GM18498 (cell line): ENCODE results near the gene P3H2.

Experiments
- ATAC-seq: cut with Tn5 transposase; IDR thresholded peaks from one replicate; pipeline ENCODE4 v1.9.1; 2021; ENCODE audit warnings: mild to moderate bottlenecking, moderate library complexity; ENCODE audit not compliant: unreplicated experiment

The P3H2 gene

DNA sequence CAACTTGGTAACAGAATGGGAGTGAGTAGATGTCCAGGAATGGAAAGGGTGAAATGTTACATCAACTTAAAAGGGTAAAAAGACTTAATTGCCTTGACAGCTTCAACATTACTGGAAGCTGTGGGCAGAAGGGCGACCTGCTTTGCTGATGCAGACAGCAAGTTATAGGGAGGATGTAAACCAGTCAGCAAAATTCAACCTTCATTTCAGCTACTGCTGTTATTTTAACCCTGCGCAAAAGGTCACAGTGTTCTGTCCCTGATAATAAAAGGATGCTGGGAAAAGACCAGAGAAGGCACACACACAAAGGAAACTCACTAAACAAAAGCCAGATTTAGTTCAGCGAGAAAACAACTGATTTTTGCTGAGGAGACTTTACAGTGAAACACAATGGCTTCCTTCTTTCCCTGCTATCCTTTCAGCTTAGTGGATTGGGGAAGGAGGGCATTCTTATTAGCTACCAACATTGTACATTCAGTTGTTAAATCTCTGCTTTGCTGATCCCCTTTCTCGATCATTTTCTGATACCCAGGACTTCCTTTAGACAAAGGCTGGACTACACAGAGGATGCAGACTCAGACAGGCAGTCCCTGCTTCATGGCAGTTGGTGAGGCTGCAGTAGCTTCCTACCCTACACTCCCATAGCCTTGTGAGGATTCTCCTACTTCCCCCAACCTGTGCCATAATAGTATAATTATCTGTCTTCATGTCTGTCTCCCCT lies 62.0 kb downstream of the P3H2 start:
- ATAC-seq, result no peak

DNA sequence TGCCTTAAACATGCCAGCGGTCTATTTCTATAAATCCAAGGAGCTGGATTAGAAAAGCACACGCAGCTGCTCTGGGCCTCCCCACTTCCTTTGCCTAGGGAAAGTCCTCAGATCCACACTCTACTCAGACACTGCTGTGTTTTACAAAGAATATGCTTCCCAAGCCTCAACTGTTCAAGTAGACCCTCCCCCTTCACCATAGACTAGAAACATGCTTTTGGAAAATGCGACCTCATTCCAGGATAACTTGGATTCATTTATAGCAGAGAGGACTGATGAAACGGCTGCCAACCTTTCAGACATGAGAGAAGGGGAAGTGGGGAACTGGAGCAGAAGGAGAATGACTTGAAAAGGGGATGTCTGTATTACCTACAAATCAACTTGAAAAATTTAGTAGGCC lies 64.0 kb downstream of the P3H2 start:
- ATAC-seq, result no peak

DNA sequence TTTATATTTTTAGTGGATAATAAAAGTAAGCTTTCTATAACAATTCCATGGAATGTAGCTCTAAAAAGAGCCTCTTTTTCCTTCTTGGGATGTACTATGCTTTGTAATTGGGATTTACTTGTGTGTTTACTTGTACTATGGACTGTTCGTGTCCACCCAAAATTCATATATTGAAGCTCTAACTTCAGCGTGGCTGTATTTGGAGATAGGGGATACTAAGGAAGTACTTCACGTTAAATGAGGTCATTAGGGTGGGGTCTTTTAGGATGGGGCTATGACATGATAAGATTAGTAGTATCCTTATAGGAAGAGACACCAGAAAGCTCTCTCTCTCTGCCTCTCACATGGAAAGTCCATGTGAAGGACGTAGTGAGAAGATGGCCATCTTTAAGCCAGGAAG lies 64.9 kb downstream of the P3H2 start:
- ATAC-seq, result no peak

DNA sequence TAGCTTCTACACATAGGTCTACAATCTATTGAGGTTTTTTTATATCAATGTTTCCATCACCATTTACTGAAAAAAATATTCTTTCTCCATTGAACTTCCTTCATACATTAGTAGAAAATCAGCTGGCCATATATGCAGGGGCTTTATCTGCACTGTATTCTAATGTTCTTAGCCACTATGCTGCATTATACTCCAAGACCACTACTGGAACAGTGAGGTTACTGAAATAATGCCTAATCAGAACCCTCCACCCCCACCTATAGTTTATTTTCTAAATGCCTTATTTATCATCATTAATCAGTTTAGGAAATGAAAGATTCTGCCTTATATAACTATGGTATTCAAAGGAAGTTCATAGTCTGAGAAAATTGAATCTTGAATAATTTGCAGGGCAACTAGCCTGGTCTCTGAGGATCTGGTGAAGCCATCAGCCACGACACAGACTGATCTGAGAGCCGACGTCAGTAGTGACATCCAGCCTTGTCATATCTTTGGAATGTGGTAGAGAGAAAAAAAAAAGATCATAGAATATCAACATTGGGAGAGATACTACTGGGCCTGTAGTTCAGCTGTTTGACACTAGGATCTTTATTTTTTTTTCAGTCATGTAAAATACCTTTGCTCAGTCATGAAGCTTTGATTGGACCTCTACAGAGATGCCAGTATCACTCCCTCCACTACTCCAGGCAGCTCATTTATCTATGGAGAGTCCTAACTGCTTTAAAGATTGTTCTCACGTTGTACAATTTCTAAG lies 66.6 kb downstream of the P3H2 start:
- no peak for ATAC-seq

DNA sequence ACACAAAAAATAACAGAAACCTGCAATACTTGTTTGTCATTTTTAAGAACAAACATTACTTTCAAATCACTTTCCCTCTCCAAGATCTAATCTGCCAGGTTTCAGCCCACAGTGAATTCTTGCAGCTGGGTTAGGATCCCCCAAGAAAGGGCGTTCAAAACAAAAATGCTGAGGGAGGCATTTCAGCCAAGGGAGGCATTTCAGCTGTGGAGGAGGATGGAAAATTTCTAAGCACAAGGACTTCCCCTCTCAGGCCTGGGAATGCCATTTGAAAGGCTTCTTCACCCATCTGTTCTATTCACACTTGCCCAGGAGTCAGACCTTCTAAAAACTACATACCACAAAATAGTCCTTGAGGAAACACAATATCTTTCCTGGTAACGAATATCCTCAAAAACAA lies 69.1 kb downstream of the P3H2 start:
- ATAC-seq, result no peak

DNA sequence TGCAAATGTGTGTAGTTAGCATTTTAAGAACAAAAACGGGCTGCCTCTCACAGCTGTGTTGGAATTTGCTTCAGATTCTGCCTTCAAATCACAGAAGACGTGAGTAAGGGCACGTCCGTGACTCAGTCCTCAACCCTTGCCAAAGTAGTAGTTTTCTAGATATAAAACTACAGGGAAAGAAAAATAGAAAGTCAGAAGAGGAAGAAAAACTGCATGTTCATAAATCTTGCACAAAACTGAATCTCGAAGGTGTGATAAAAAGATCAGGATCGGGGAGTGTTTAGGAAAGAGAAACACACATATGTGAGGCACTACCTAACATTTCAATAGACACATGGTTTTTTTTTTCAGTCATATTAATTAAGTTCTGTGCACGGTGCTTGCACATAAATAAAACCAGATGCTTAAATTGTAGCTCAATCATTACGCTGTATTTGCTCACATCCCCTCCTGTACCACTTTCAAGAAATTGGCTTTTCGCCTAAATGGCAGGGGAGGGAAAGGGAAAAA lies 71.7 kb downstream of the P3H2 start:
- ATAC-seq, result no peak

DNA sequence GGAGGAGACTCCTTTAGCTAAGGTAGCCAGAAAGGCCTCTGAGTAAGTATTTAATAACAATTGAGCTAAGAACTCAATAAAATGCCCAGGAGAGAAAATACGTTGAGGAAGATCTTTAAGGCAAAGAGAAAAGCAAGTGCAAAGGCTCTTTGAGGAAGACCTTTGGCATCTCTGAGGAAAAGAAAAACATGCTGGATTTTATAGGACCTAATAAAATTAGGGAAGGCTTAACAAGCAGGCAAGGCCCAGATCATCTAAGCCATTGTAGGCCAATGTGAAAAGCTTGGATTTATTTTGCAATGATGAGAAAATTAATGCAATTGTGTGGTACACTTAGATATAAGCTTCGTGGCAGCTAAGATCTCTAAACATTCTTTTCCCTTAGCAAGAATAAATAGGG lies 75.7 kb downstream of the P3H2 start:
- no peak for ATAC-seq

DNA sequence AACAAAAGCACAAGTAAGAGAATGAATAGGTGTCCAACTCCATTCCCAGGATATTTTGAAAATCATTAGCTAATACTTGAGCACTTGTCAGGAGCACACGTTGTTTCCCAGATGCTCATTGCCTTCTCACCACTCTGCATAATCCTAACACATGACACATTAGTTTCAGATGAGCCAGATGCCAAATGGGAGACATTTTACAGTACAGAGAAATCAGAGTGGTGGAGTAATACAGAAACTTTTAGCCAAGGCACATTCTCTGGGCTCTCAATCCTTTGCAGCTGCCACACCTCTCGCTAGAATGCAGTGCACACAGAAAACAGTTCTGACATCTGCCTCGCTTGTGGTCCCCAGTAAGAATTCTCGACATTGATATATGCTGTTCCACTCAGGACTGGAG lies 76.6 kb downstream of the P3H2 start:
- no peak for ATAC-seq

DNA sequence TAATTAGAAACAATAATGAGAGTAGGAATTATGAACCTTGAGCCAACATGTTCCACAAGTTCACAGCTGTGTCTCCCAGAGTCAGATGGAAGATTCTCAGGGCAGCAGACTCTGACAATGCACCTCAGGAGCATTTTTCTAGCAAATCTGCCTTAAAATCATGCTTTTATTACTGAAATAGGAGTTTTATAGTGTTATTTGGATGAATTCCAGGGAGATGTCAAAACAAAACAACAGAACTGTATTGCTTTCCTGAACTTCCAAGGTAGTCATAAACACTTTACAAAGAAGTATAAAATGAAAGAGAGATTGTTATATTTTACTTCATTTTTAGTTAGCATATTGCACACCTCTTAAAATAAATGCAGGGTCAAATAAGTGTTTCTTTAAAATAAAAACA lies 77.0 kb downstream of the P3H2 start:
- no peak for ATAC-seq

DNA sequence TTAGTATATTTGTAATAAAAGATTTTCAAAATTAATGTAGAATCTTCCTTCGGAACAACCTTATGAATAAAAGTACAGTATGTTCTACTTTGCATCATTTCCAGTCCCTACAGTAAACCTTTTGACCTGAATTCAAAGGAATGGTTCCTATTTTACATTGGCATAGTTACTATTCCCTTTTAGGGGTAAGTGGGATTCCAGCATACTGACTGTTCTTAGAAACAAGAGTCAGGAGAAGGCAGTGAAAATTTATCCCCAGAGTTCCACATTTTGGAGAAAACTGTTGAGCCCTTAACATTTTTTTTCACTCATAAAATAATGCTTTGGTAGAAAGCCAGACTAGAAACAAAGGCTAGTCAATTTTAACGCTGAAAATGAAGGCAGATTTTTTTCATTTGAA lies 78.1 kb downstream of the P3H2 start:
- no peak for ATAC-seq

DNA sequence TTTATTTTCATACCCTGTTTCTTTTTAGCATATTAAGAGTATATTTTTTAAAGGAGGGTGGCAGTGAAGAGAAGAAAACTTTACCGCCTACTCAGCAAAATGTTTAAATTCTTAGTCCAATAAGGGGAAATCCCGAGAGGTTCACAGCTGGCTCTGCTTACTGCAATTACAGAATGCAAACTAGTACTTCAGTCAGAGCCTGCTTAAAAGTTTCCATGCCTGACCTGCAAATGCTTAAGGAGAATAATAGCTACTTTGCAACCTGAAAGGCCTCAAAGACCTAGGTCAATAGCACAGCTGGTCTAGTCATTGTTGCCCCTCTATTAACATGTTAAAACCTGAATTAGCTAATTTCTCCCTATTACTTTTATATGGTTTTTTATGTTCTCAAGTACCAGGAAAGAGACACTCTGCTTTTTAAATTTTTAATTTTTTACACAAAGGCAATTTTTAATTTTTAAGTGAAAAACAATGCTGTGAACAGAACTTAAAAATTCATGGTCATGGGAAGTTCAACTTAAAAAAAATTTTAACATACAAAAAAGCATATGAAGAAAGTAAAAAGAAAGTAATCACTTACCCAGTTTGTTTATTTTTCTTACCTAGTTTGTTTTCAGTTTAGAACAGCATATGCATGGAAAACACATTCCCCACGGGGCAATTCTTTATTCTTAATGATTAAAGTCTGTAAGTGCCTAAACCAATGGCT lies 79.2 kb downstream of the P3H2 start:
- peak; percentile 62 for ATAC-seq

DNA sequence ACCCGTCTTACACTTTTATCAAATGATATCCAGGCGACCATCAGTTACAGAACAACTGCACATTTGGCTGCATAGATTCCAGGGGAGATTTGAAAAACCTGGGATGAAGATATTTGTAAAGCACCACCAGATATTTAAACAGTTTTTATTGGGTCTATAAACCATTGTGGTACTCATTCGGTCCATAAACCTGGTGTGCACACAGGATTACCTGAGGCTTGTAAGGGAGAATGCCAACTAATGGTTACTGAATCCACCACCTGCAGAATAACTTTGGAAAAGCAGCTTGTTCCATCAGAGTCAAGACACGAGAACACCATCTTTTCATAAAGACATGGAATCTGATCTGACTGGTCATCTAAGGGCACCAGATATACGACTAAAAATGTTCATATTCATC lies 80.6 kb downstream of the P3H2 start:
- ATAC-seq, result no peak

DNA sequence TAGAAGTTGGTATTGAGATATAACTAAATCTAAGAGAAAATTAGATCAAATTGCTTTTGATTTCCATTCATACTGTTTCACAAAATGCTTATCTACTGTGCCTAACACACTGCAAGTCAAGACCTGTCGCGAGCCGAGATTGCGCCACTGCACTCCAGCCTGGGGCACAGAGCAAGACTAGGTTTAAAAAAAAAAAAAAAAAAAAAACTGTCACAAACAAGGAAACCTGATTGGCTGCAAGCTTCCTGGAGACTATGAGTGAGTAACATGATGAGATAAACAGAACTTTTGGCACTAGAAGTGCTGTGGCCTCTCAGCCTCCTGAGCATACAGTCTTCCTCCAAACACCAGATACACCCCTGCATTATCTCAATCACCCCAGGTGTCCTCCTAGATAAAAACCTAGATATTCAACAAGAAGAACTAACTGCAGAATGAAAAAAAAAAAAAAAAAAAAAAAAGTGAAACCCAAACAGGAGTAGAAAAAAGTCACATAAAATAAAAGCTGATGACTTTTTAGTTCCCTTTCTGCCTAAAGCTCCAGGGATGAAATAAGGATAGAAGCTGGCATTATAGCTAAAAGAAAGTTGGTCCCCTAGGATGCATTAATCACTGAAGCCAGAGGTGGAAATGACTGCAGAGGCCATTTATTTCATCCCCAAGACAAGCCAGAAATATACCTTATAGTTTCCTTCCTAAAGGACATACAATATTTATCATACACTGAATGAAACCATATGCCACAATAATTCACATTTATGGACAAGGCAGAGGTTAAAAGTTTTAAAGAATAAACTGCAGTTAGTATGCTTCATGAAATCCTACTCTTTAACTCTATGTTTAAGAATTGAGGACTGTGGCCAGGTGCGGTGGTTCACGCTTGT lies 82.4 kb downstream of the P3H2 start:
- no peak for ATAC-seq

DNA sequence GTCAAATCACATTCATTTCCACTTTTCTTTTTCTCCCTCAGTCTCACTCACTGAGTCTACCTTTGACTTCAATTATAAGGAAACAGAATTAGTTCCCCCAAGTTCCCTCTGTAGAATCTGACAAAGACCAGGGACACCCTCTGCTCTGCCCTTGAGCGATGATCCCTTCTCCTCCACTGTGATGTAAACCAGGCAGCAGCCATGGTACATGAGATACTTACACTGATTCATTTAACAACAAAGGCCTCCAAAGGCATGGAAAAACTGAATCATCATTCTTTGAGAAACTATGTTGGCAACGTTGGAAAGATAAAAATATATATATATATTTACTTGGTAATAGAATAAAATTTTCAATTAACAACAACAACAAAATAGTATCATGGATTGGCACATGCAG lies 84.1 kb downstream of the P3H2 start:
- no peak for ATAC-seq

DNA sequence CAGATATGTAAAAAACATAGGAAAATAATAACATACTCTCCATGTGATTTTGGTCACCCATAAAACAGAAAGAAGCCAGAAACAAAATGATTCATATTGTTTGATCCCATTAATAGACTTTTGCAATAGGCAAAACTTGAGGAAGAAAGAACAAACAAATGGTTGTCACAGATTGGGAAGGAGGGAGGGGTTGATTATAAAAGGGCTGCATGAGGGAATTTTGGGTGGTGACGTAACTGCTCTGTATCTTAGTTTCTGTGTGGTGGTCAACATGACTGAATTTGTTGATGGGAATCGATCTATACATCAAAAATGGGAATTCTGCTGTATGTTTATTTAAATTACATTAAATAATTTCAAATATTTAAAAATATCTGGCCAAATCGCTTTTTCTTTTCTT lies 86.3 kb downstream of the P3H2 start:
- no peak for ATAC-seq

DNA sequence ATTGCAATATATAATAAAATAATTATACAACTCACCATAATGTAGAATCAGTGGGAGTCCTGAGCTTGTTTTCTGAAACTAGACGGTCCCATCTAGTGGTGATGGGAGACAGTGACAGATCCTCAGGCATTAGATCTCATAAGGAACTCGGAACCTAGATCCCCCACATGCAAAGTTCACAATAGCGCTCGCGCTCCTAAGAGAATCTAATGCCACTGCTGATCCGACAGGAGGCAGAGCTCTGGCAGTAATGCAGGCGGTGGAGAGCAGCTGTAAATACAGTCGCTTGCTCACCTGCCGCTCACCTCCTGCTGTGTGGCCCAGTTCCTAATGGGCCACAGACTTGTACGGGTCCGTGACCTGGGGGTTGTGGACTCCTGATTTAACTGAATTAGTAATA lies 87.8 kb downstream of the P3H2 start:
- no peak for ATAC-seq

DNA sequence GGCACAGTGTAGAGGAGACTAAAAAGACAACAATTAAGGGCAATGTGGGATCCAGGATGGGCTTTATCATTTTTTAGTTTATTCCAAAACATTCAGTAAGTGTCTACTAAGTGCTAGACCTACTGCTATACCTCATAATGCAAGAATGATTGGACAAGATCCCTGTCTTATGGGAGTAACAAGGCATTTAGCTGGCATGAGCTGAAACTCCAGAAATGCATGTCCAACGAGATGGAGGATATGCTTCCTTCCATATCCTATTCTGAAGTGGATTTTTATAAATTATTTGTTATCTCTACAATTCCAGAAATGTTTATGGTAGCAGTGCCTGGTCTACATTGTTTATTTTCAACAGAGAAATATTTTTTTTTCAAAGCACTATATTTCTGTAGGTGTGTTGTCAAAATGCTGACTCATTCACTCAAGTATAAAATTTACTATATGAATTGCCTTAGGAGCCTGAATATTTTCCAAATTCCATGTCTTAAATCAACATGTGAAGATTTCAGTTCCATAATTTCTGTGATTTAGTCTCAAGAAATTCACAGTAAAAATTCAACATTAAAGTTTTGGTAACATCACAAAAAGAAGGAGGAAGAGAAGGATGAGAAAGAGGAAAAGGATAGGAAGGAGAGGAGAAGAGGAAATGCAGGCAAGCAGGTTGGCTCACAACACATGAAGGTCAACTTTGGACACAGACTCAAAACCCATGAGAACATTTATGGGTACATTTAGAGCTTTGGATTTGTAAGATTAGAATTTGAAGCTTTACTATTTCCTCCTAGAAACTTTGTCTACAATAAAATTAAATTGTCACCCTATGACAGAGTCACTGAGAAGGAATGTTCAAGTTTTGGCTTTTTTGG lies 88.6 kb downstream of the P3H2 start:
- ATAC-seq, result no peak

DNA sequence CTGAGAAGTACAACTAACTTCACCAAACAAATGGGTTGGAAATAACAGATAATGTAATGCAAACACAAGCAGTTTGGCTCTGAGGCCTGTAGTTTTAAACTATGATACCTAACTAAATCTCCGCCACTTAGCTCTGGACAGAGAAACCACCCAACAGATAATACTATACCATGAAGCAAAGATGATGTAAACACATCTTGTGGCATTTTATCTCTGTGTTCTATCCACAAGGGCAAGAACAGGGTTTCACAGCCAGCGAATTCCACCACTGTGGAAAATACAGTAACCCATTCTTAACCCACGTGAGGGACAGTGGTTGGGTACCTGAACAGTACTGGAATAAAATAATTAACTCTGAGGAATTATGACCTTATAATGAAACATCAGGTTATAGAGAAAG lies 93.6 kb downstream of the P3H2 start:
- no peak for ATAC-seq

DNA sequence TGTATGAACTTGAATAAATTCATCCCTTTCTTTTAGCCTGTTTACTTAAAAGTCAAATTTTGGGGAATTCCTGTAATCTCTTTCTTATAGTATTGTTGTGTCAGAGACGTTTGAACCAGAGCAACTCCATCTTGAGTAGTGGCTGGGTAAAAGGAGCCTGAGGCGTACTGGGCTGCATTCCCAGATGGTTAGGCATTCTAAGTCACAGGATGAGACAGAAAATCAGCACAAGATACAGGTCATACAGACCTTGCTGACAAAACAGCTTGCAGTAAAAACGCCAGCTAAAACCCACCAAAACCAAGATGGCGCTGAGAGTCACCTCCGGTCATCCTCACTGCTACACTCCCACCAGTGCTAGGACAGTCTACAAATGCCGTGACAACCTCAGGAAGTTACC lies 94.5 kb downstream of the P3H2 start:
- no peak for ATAC-seq

DNA sequence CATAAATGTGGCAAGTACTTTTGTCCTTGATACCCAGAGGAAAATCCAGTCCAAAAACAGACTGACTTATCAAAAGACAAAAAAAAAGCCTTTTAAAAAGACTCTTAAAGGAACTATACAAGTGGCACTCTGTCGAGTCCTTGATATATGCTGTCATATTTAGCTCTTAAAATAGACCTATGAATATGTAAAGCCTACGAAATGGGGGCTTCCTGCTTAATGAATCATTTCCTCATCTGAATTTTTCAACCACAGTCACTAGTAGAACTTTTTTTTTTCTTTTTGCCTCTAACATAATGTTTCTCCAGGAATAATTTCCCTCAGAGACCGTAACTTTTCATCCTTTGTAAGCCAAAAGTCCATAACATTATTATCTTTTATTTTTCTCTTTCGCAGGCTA lies 95.8 kb downstream of the P3H2 start:
- no peak for ATAC-seq
